ENCODE results near the gene SZT2.

SZT2 gene

GRCh38 chr1:43431676-43432075 lies 42.0 kb downstream of the SZT2 start:
- no peaks in the 10 kb centered on the region for H3K79me1 ChIP-seq (ENCODE audit: low read length)
- H3K56ac ChIP-seq (ENCODE audit: low read length), result no peak overlapping the region
- DNase-seq, result no peak
- peaks cover 18% of the 10 kb centered on the region for H3K36me3 ChIP-seq (ENCODE audit: control insufficient read depth, insufficient read depth, low read length)
- H3K79me2 ChIP-seq (ENCODE audit: control insufficient read depth, insufficient read depth, low read length), result no peaks in the 10 kb centered on the region
- WGBS (ENCODE audit: extremely low coverage, insufficient coverage, low lambda C conversion rate), result no CpG with 5 or more reads among the region's 9 CpGs
- H3K4me3 ChIP-seq (ENCODE audit: low read length), result no peak overlapping the region
- H2BK120ac ChIP-seq (ENCODE audit: low read depth, low read length), result no peak overlapping the region
- no peak overlapping the region for H2AK5ac ChIP-seq (ENCODE audit: low read length)
- H4K8ac ChIP-seq (ENCODE audit: low read depth, low read length), result no peak overlapping the region
- no peak overlapping the region for H4K5ac ChIP-seq (ENCODE audit: low read length)
- no peak overlapping the region for H2BK5ac ChIP-seq (ENCODE audit: low read length)
- no peak overlapping the region for H3K4ac ChIP-seq (ENCODE audit: low read depth, low read length)
- H3K9ac ChIP-seq (ENCODE audit: low read length), result no peak overlapping the region
- H3K4me1 ChIP-seq (ENCODE audit: control insufficient read depth, low read depth, low read length), result no peaks in the 10 kb centered on the region
- H3K27ac ChIP-seq (ENCODE audit: low read depth, low read length), result no peak overlapping the region
- H2BK15ac ChIP-seq (replicated peaks; ENCODE audit: low read depth), result no peak overlapping the region
- H3K27me3 ChIP-seq (ENCODE audit: insufficient read depth, low read length, poor library complexity), result no peaks in the 10 kb centered on the region
- H3K18ac ChIP-seq (ENCODE audit: low read length), result no peak overlapping the region
- H3K4me2 ChIP-seq (ENCODE audit: low read length), result no peak overlapping the region
- H3K23ac ChIP-seq (ENCODE audit: low read length), result no peak overlapping the region

- no CpG with 5 or more reads among the region's 9 CpGs for WGBS (ENCODE audit: extremely low coverage, insufficient coverage, low lambda C conversion rate)
- H3K36me3 ChIP-seq (ENCODE audit: control insufficient read depth, insufficient read depth, low read length), result peaks cover 18% of the 10 kb centered on the region
Measured at GRCh38 chr1:43432171-43432860, 42.6 kb downstream of the SZT2 start.

GRCh38 chr1:43432907-43433306 lies 43.2 kb downstream of the SZT2 start:
- H2BK5ac ChIP-seq (ENCODE audit: low read length), result no peak overlapping the region
- DNase-seq, result no peak
- no peak overlapping the region for H3K56ac ChIP-seq (ENCODE audit: low read length)
- H3K4me2 ChIP-seq (ENCODE audit: low read length), result no peak overlapping the region
- no peak overlapping the region for H3K18ac ChIP-seq (ENCODE audit: low read length)
- H3K36me3 ChIP-seq (ENCODE audit: control insufficient read depth, insufficient read depth, low read length), result peaks cover 13% of the 10 kb centered on the region
- H2BK15ac ChIP-seq (replicated peaks; ENCODE audit: low read depth), result no peak overlapping the region
- H3K9ac ChIP-seq (ENCODE audit: low read length), result no peak overlapping the region
- no peaks in the 10 kb centered on the region for H3K79me1 ChIP-seq (ENCODE audit: low read length)
- no peak overlapping the region for H3K27ac ChIP-seq (ENCODE audit: low read depth, low read length)
- H3K27me3 ChIP-seq (ENCODE audit: insufficient read depth, low read length, poor library complexity), result no peaks in the 10 kb centered on the region
- H3K23ac ChIP-seq (ENCODE audit: low read length), result no peak overlapping the region
- no peak overlapping the region for H3K4me3 ChIP-seq (ENCODE audit: low read length)
- no CpG with 5 or more reads among the region's 5 CpGs for WGBS (ENCODE audit: extremely low coverage, insufficient coverage, low lambda C conversion rate)
- H3K4ac ChIP-seq (ENCODE audit: low read depth, low read length), result no peak overlapping the region
- H4K5ac ChIP-seq (ENCODE audit: low read length), result no peak overlapping the region
- no peak overlapping the region for H2BK120ac ChIP-seq (ENCODE audit: low read depth, low read length)
- H3K4me1 ChIP-seq (ENCODE audit: control insufficient read depth, low read depth, low read length), result no peaks in the 10 kb centered on the region
- no peaks in the 10 kb centered on the region for H3K79me2 ChIP-seq (ENCODE audit: control insufficient read depth, insufficient read depth, low read length)
- no peak overlapping the region for H4K8ac ChIP-seq (ENCODE audit: low read depth, low read length)
- no peak overlapping the region for H2AK5ac ChIP-seq (ENCODE audit: low read length)

More at GRCh38 chr1:43432171-43432860, 42.6 kb downstream of the SZT2 start:
- no peaks in the 10 kb centered on the region for H3K27me3 ChIP-seq (ENCODE audit: insufficient read depth, low read length, poor library complexity)
- no peaks in the 10 kb centered on the region for H3K79me2 ChIP-seq (ENCODE audit: control insufficient read depth, insufficient read depth, low read length)
- no peak overlapping the region for H2BK5ac ChIP-seq (ENCODE audit: low read length)
- H3K27ac ChIP-seq (ENCODE audit: low read depth, low read length), result no peak overlapping the region
- no peak overlapping the region for H3K23ac ChIP-seq (ENCODE audit: low read length)
- no peak overlapping the region for H3K4me3 ChIP-seq (ENCODE audit: low read length)
- H4K8ac ChIP-seq (ENCODE audit: low read depth, low read length), result no peak overlapping the region
- no peak overlapping the region for H2BK15ac ChIP-seq (replicated peaks; ENCODE audit: low read depth)
- no peak overlapping the region for H3K4me2 ChIP-seq (ENCODE audit: low read length)
- H3K18ac ChIP-seq (ENCODE audit: low read length), result no peak overlapping the region
- H3K4ac ChIP-seq (ENCODE audit: low read depth, low read length), result no peak overlapping the region
- no peak overlapping the region for H4K5ac ChIP-seq (ENCODE audit: low read length)
- no peak overlapping the region for H3K9ac ChIP-seq (ENCODE audit: low read length)
- H3K56ac ChIP-seq (ENCODE audit: low read length), result no peak overlapping the region
- H2AK5ac ChIP-seq (ENCODE audit: low read length), result no peak overlapping the region
- no peak overlapping the region for H2BK120ac ChIP-seq (ENCODE audit: low read depth, low read length)
- no peaks in the 10 kb centered on the region for H3K4me1 ChIP-seq (ENCODE audit: control insufficient read depth, low read depth, low read length)
- no peaks in the 10 kb centered on the region for H3K79me1 ChIP-seq (ENCODE audit: low read length)
- DNase-seq, result no peak

GRCh38 chr1:43434256-43434655 lies 44.6 kb downstream of the SZT2 start:
- peaks cover 14% of the 10 kb centered on the region for H3K36me3 ChIP-seq (ENCODE audit: control insufficient read depth, insufficient read depth, low read length)
- H3K56ac ChIP-seq (ENCODE audit: low read length), result no peak overlapping the region
- H4K8ac ChIP-seq (ENCODE audit: low read depth, low read length), result no peak overlapping the region
- no peak overlapping the region for H2BK120ac ChIP-seq (ENCODE audit: low read depth, low read length)
- H3K18ac ChIP-seq (ENCODE audit: low read length), result no peak overlapping the region
- H2BK5ac ChIP-seq (ENCODE audit: low read length), result no peak overlapping the region
- WGBS (ENCODE audit: extremely low coverage, insufficient coverage, low lambda C conversion rate), result no CpG with 5 or more reads among the region's 7 CpGs
- no peak overlapping the region for H3K4ac ChIP-seq (ENCODE audit: low read depth, low read length)
- no peaks in the 10 kb centered on the region for H3K27me3 ChIP-seq (ENCODE audit: insufficient read depth, low read length, poor library complexity)
- no peak overlapping the region for H3K4me3 ChIP-seq (ENCODE audit: low read length)
- DNase-seq, result no peak
- no peaks in the 10 kb centered on the region for H3K79me2 ChIP-seq (ENCODE audit: control insufficient read depth, insufficient read depth, low read length)
- no peak overlapping the region for H3K4me2 ChIP-seq (ENCODE audit: low read length)
- no peak overlapping the region for H3K9ac ChIP-seq (ENCODE audit: low read length)
- H3K27ac ChIP-seq (ENCODE audit: low read depth, low read length), result no peak overlapping the region
- no peak overlapping the region for H4K5ac ChIP-seq (ENCODE audit: low read length)
- H2AK5ac ChIP-seq (ENCODE audit: low read length), result no peak overlapping the region
- H3K79me1 ChIP-seq (ENCODE audit: low read length), result no peaks in the 10 kb centered on the region
- no peak overlapping the region for H2BK15ac ChIP-seq (replicated peaks; ENCODE audit: low read depth)
- H3K4me1 ChIP-seq (ENCODE audit: control insufficient read depth, low read depth, low read length), result no peaks in the 10 kb centered on the region
- H3K23ac ChIP-seq (ENCODE audit: low read length), result no peak overlapping the region

- no peak overlapping the region for H3K27ac ChIP-seq (ENCODE audit: low read depth, low read length)
- no peaks in the 10 kb centered on the region for H3K79me2 ChIP-seq (ENCODE audit: control insufficient read depth, insufficient read depth, low read length)
- WGBS (ENCODE audit: extremely low coverage, insufficient coverage, low lambda C conversion rate), result no CpG with 5 or more reads among the region's 14 CpGs
- no peak overlapping the region for H2BK5ac ChIP-seq (ENCODE audit: low read length)
- H2BK15ac ChIP-seq (replicated peaks; ENCODE audit: low read depth), result no peak overlapping the region
- H2BK120ac ChIP-seq (ENCODE audit: low read depth, low read length), result no peak overlapping the region
- no peaks in the 10 kb centered on the region for H3K4me1 ChIP-seq (ENCODE audit: control insufficient read depth, low read depth, low read length)
- H3K27me3 ChIP-seq (ENCODE audit: insufficient read depth, low read length, poor library complexity), result no peaks in the 10 kb centered on the region
- H3K79me1 ChIP-seq (ENCODE audit: low read length), result no peaks in the 10 kb centered on the region
- no peak overlapping the region for H3K4me3 ChIP-seq (ENCODE audit: low read length)
- DNase-seq, result peak; percentile 45
- H3K56ac ChIP-seq (ENCODE audit: low read length), result no peak overlapping the region
- no peak overlapping the region for H3K4ac ChIP-seq (ENCODE audit: low read depth, low read length)
- peaks cover 14% of the 10 kb centered on the region for H3K36me3 ChIP-seq (ENCODE audit: control insufficient read depth, insufficient read depth, low read length)
- no peak overlapping the region for H3K4me2 ChIP-seq (ENCODE audit: low read length)
- no peak overlapping the region for H3K9ac ChIP-seq (ENCODE audit: low read length)
- H2AK5ac ChIP-seq (ENCODE audit: low read length), result no peak overlapping the region
- H3K23ac ChIP-seq (ENCODE audit: low read length), result no peak overlapping the region
- no peak overlapping the region for H4K5ac ChIP-seq (ENCODE audit: low read length)
- H3K18ac ChIP-seq (ENCODE audit: low read length), result no peak overlapping the region
- H4K8ac ChIP-seq (ENCODE audit: low read depth, low read length), result no peak overlapping the region
Measured at GRCh38 chr1:43435146-43436145, 45.7 kb downstream of the SZT2 start.

Data from mesendoderm (in vitro differentiated cells).